GM21825 (cell line): ENCODE results near the gene CLIP2.
"Not testable (repeated sequence)": the region's sequence is repeated elsewhere in the genome, so short reads cannot be mapped to it uniquely, and the experiment has no call there.

Experiments
- ATAC-seq: cut with Tn5 transposase; IDR thresholded peaks from one replicate; pipeline ENCODE4 v1.9.1; 2021; ENCODE audit warnings: mild to moderate bottlenecking, moderate library complexity; ENCODE audit not compliant: unreplicated experiment

CLIP2 gene

DNA sequence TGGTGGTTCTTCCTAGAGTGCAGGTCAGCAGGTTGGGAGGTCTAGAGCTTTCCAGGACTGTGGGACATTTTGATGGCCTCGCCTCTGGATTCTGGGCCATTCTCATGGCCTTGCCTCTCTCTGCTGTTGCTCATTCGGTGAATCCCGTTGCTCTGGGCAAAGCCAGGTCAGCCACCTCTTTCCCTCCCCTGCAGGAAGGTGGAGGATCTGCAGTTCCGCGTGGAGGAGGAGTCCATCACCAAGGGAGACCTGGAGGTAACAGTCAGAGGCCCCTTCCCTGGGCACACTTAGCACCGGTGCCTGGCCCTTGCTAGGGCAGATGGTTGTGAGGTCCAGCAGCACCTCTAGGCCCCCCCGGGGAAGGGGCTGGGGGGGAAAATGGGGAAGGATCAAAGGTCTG, 74.9 kb downstream of the CLIP2 start:
- no peak for ATAC-seq

DNA sequence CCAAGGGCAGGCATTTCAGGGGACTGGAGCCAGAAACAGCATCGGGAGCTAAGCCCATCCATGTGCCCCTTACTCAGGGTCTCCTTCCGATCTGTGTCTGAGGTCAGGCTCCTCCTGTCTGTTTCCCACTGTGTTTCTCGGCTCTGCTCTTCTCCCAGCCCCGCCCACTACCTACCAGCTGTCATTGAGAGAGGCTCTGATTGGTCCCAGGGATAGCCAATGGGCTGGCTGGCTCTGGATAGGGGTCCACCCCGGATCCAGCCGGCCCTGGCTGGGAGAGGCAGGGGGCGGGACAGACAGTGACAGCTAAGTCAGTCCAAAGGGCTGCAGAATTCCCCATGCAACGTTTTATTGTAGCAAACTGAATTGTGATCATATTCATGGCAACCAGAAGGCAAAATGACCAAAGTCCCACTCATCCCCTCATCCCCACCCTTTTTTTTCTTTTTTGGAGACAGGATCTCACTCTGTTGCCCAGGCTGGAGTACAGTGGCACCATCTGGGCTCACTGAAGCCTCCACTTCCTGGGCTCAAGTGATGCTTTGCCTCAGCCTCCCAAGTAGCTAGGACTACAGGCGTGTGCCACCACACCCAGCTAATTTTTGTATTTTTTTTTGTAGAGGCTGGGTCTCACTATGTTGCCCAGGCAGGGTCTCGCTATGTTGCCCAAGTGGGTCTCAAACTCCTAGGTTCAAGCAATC, 76.3 kb downstream of the CLIP2 start:
- no peak for ATAC-seq

DNA sequence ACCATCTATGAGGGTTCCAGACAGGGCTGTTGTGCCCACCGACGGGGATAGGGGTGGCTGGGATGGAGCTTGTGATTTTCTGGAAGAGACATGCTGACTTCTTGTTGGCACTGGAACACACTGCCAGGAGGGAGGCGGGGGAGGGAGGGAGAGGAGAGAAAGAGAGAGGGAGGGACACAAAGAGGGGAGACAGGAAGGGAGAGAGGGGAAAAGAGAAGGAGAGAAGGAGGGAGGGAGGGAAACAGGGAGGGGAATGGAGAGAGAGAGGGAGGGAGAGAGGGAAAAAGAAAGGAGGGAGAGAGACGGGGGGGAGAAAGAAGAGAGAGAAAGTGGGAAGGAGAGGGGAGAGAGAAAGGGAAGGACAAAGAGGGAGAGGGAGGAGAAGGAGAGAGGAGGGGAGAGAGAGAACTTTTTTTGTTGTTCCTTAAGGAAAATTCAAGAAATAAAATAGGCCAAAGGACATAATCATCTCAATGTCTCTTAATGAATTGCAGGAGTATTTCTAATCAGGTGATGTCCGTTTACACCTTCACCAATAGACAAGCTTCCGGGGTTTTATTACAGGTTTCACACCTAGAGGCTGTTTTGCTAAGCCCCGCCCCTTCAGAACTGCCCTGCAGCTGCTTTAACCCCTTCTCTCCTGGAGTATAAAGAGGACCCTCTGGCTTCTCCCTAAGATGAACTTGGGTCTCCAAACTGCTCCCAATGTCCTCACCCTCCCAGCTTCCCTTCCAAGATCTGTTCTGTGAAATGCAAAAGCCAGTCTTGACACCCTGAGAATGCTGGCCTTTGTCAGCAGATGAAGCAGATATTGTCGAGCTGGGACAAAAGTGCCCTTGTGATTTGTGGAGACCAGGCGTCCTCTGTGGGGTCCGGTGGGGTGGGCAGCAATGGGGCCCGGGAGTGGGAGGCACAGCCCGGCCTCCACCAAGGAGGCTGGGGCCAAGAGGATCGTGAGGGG, 82.5 kb downstream of the CLIP2 start:
- no peak for ATAC-seq

DNA sequence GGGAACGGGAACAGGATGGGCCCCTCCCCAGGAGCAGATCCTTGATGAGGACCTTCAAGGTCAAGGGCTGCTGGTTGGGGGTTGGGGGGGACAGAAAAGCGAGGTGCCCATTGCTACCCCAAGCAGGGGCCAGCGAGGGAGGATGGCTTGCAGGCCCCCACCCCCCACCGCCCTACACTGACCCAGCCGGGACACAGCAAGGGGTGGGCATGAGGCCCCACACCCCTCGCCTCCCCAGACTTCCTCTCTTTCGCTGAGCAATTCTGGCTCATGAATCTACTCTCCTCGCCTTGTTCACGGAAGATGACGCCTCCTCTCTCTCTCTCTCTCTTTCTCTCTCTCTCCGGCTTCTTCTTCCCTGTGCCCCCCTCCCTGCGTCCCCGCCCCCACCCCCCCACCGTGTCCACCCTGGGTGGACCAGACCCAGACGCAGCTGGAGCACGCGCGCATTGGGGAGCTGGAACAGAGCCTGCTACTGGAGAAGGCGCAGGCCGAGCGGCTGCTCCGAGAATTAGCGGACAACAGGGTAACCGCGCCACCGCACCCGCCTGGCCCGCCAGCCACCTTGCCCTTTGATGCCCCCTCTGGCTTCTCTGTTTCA, 83.4 kb downstream of the CLIP2 start:
- ATAC-seq: no peak

DNA sequence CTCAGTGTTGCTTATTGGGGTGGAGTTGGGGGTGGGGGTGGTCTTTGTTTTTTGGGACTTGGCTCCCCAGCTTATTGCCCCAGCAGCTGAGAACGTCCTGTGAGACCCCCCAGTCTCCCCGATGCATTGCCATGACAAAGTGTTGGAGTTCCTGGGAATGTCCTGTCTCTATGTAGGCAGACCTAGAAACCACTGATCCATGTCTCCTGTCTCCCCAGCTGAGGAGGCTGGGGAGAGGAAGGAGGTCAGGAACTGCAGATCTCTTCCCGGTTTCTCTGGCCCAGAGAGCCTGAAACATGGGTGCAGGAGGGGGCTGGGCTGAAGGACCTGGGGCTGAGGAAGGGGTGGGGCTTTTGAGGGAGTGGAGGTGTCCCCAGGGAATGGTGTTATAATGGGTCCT, 84.3 kb downstream of the CLIP2 start:
- no peak for ATAC-seq

DNA sequence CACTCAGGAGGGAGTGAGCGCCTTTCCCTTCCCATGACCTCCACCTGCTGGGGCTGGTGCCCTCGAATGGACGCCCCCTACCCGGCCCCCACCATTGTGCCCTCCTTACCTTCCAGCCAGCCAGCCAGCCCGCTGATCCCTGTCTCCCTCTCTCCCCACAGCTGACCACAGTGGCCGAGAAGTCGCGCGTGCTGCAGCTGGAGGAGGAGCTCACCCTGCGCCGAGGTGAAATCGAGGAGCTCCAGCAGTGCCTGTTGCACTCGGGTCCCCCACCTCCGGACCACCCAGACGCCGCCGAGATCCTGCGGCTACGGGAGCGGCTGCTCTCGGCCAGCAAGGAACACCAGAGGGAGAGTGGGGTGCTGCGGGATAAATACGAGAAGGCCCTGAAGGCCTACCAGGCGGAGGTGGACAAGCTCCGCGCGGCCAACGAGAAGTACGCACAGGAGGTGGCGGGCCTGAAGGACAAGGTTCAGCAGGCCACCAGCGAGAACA, 86.6 kb downstream of the CLIP2 start:
- no peak for ATAC-seq

DNA sequence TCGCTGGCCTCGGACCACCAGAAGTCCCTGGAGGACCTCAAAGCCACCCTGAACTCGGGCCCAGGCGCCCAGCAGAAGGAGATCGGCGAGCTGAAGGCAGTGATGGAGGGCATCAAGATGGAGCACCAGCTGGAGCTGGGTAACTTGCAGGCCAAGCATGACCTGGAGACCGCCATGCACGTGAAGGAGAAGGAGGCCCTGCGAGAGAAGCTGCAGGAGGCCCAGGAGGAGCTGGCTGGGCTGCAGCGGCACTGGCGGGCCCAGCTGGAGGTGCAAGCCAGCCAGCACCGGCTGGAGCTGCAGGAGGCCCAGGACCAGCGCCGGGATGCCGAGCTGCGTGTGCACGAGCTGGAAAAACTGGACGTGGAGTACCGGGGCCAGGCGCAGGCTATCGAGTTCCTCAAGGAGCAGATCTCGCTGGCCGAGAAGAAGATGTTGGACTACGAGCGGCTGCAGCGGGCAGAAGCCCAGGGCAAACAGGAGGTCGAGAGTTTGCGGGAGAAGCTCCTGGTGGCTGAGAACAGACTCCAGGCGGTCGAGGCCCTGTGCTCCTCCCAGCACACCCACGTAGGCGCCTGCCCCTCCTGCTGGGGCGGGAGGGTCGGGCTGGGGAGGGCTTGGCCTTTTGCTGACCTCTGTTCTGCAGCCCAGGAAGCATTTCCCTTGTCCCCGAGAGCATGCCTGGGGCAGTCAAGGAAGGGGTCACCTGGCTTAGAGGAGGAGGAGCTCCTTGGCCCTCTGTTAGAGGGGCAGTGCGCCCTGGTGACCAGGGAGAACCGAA, 87.2 kb downstream of the CLIP2 start:
- no peak for ATAC-seq

DNA sequence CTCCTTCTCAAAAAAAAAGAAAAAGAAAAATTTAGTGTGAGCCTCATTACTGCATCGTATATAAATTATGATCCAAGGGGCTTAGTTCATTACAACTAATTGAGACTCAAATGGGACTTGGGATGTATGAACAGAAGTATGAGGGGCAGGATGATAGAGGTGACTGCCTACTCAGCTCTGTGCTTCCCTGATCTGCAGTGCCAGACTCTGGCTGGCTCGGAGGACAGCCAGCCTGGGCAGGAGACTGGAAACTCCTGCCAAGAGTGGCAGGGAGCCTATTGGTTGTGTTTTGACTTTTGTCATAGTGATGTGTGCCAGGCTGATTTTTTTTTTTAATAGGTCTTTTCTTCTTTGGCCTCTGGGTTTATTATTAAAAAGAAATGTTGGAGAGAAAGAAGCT, 90.7 kb downstream of the CLIP2 start:
- no peak for ATAC-seq

DNA sequence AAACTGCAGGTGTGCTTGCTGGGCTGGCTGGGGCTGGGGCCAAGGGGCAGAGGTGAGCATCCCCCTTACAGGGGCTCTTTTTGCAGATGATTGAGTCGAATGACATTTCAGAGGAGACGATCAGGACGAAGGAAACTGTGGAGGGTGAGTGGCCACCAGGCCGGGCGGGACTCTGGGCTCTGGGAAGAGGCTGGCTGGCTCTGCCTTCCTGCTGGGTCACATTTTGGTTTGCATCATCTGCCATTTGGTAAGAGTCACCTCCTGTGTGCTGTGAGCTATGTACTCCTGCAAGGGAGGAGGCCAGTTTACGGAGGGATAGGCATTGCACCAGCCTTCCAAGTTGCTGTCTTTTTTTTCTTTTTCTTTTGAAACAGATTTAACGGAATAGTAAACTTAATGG, 91.5 kb downstream of the CLIP2 start:
- no peak for ATAC-seq

DNA sequence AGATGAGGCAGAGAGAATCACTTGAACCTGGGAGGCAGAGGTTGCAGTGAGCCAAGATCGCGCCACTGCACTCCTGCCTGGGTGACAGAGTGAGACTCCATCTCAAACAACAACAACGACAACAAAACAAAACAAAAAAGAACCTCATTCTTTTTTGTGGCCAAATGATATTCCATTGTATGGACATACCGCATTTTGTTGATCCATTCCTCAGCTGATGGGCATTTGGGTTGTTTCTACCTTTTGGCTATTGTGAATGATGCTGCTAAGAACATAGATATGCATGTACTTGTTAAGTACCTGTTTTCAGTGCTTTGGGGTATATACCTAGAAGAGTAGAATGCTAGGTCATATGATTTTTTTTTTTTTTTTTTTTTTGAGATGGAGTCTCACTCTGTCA, 94.9 kb downstream of the CLIP2 start:
- not testable (repeated sequence) for ATAC-seq

DNA sequence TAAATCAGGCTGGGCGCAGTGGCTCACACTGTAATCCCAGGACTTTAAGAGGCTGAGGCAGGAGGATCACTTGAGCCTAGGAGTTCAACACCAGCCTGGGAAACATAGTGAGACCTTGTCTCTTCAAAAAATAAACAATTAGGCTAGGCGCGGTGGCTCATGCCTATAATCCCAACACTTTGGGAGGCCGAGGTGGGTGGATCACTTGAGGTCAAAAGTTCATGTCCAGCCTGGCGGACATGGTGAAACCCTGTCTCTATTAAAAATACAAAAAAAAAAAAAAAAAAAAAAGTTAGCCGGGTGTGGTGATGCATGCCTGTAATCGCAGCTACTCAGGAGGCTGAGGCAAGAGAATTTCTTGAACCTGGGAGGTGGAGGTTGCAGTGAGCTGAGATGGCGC, 95.6 kb downstream of the CLIP2 start:
- ATAC-seq: not testable (repeated sequence)

DNA sequence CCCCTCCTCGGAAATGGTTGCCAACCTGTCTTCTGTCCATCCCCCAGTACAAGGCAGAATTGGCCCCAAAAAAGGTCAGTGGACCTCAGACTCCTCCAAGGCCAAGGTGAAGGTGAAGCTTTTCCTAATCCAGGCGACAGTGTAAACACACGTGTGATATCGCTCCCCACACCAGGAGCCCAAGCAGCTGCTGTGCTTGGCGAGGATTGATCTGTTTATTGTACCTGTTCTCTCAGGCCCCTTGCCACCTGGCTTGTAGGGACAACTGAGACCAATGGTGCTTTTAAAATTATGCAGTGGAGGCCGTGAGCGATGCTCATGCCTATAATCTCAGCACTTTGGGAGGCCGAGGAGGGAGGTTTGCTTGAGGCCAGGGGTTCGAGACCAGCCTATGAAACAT, 98.4 kb downstream of the CLIP2 start:
- ATAC-seq: no peak

DNA sequence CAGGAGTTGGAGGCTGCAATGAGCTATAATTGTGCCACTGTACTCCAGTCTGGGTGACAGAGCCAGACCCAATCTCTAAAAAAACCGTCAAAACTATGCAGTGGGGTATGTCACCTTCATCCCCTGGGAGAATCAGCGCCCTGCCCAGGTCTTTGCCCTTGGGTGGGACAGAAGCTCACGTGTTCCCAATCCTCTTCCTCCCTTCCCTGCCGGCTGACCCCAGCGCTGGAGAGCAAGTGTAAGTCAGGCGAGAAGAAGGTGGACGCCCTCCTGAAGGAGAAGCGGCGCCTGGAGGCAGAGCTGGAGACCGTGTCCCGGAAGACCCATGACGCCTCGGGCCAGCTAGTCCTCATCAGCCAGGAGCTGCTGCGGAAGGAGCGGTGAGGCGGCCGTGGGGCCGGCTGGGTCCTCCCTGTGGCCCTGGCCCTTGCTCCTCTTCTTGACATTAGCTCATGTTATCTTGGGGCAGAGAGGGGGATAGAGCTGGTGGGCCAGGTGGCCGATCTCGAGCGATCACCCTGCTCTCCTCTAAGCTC, 99.7 kb downstream of the CLIP2 start:
- no peak for ATAC-seq

DNA sequence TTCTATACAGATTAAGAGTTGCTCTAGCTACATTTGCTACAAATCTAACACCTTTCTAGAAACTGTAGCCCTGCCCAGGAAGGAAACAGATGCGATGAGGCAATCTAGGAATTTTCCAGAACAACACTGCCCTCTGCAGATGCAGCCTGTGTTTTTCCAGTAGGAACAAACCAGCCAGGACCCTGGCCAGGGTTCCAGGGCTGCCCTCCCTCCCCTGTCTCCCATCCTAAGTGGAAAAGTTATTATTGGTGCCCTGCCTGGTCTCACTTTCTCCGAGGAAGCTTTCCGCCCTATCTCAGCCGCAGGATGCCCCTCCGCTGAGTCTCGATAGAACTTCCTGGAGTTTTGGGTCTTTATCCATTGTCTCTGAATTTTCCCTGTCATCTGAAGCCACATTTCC, 104.5 kb downstream of the CLIP2 start:
- not testable (repeated sequence) for ATAC-seq

DNA sequence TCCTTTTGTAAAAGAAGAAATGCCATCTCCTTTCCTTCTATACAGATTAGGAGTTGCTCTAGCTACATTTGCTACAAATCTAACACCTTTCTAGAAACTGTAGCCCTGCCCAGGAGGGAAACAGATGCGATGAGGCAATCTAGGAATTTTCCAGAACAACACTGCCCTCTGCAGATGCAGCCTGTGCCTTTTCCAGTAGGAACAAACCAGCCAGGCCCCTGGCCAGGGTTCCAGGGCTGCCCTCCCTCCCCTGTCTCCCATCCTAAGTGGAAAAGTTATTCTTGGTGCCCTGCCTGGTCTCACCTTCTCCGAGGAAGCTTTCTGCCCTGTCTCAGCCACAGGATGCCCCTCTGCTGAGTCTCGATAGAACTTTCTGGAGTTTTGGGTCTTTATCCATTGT, 105.4 kb downstream of the CLIP2 start:
- not testable (repeated sequence) for ATAC-seq

DNA sequence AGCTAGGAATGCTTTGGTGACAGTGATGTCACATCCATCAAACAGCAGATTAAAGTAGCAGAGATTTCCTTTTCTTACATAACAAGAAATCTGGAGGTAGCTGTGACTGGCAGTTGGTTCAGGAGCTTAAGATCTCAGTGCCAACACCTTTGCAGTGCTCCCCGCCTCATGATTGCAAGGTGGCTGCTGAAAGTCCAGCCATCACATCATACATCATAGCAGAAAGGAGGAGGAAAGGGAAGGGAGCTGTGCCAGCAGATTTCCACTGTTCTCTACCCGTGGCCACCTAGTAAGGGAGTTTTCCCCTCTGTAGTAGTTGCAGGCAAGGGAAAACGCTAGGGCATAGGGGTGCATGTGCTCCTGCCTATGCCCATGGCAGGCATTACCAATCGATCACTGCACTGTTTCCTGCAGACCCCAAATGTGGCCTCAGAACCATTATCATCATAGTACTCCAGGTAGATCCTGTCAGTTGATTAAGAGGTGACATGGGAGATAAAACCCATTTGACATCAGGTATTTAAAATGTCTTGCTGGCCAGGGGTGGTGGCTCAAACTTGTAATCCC, 106.6 kb downstream of the CLIP2 start:
- ATAC-seq: no peak

DNA sequence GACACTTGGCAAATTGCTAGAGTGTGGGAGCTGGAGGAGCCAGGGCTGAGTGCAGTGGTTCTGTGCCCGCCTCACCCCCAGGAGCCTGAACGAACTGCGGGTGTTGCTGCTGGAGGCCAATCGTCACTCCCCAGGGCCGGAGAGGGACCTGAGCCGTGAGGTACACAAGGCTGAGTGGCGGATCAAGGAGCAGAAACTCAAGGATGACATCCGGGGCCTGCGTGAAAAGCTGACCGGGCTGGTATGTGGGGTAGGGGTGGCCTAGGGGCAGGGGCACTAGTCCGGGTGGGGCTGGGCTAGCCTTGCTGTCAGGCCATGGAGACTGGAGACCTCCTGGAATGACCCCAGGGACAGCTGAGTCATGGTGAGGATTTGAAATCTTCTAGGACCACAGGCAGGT, 107.8 kb downstream of the CLIP2 start:
- no peak for ATAC-seq

DNA sequence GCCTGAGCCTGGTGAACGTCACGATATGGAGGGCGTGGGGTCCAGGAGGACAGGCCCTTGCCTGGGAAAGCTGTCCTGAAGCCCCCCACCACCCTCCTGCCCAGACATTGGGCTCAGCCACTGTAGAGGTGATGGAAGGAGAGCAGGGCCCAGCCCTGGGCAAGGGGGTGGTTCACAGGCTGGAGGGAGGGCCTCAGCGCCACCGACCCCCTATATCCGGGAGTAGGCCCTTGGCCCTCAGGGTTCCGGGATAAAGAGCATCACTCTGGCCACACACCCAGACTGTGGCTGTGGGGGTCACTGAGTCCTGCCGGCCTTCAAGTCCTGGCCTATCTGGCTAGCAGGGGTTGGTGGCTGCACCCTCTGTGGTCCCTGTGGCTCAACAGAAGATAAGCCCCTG, 109.2 kb downstream of the CLIP2 start:
- ATAC-seq: no peak

DNA sequence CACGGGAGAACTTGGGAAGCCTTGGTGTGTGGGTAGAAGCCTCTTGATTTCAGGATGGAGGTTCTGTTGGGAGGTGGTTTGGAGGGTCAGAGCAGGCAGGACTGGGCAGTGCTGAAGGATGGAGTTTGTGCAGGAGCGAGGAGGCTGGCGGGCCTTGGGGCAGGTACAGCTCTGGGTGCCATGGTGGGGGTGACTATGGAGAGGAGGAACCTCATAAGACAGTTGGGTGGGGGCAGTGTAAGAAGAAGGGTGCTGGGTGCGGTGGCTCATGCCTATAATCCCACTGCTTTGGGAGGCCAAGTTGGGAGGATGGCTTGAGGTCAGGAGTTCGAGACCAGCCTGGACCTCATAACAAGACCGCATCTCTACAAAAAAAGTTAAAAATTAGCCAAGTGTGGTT, 109.8 kb downstream of the CLIP2 start:
- ATAC-seq: no peak

DNA sequence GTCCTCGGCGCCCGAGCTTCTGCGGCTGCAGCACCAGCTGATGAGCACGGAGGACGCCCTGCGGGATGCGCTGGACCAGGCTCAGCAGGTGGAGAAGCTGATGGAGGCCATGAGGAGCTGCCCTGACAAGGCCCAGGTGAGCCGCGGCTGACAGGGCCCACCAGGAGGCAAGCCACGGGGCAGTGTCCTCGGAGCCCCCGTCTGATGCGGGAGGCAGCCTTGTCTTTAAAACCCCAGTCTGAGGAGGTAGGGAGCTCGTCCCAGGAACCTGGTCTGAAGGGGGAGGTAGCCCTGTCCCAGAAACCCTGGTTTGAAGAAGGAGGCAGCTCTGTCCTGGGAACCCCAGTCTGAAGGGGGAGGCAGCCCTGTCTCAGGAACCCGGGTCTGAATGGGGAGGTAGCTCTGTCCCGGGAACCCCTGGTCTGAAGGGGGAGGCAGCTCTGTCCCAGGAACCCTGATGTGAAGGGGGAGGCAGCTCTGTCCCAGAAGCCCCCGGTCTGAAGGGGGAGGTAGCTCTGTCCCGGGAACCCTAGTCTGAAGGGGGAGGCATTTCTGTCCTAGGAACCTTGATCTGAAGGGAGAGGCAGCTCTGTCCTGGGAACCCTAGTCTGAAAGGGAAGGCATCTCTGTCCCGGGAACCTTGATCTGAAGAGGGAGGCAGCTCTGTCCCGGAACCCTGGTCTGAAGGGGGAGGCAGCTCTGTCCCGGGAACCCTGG, 111.4 kb downstream of the CLIP2 start:
- ATAC-seq: no peak
